Neutrophil (primary cell): ENCODE data around the gene NPBWR2.

Source experiments
- H3K27ac ChIP-seq: fragments of 200-600 bp; sonication (generic); 2 replicates; pipeline ENCODE4 v1.5.1; 2016; ENCODE audit warnings: mild to moderate bottlenecking, moderate library complexity
- H3K27me3 ChIP-seq: fragments of 200-600 bp; sonication (generic); 2 replicates; pipeline ENCODE4 v1.6.0; 2016; ENCODE audit warnings: mild to moderate bottlenecking
- H3K36me3 ChIP-seq: fragments of 200-600 bp; sonication (generic); 2 replicates; pipeline ENCODE4 v1.5.1; 2017
- H3K4me1 ChIP-seq, 2 experiments: fragments of 200-600 bp in 1 of 2; sonication (generic) in 1 of 2; 1 replicate in 1 of 2; 2 replicates in 1 of 2; pipeline versions ENCODE4 v1.5.1 to v1.6.1; 2013 to 2016; ENCODE audit warnings: low read depth in 1 of 2, low read length in 1 of 2, mild to moderate bottlenecking in 1 of 2, moderate library complexity in 1 of 2; ENCODE audit not compliant: control insufficient read depth in 1 of 2, insufficient read depth in 1 of 2
- H3K4me3 ChIP-seq, 2 experiments: fragments of 200-600 bp in 1 of 2; sonication (generic) in 1 of 2; 1 replicate in 1 of 2; 2 replicates in 1 of 2; pipeline ENCODE4 v1.5.1; 2013 to 2016; ENCODE audit warnings: low read depth in 1 of 2, low read length in 1 of 2, mild to moderate bottlenecking in 1 of 2, moderate library complexity in 1 of 2
- H3K9me3 ChIP-seq: fragments of 200-600 bp; sonication (generic); 2 replicates; pipeline ENCODE4 v1.5.1; 2016
- TF ChIP-seq, protein P1 (sequence below): fragments of 200-600 bp; sonication (generic); IDR thresholded peaks from 2 replicates; pipeline ENCODE4 v1.5.1; 2016; ENCODE audit warnings: antibody characterized with exemption

The NPBWR2 gene

GRCh38 chr20:64064145-64064698 lies 43.1 kb downstream of the NPBWR2 start:
- TF ChIP-seq, protein P1, sequence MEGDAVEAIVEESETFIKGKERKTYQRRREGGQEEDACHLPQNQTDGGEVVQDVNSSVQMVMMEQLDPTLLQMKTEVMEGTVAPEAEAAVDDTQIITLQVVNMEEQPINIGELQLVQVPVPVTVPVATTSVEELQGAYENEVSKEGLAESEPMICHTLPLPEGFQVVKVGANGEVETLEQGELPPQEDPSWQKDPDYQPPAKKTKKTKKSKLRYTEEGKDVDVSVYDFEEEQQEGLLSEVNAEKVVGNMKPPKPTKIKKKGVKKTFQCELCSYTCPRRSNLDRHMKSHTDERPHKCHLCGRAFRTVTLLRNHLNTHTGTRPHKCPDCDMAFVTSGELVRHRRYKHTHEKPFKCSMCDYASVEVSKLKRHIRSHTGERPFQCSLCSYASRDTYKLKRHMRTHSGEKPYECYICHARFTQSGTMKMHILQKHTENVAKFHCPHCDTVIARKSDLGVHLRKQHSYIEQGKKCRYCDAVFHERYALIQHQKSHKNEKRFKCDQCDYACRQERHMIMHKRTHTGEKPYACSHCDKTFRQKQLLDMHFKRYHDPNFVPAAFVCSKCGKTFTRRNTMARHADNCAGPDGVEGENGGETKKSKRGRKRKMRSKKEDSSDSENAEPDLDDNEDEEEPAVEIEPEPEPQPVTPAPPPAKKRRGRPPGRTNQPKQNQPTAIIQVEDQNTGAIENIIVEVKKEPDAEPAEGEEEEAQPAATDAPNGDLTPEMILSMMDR: no peak
- H3K4me1 ChIP-seq: peaks cover 32 to 52% of the 10 kb centered on the region in 2 experiments

DNA sequence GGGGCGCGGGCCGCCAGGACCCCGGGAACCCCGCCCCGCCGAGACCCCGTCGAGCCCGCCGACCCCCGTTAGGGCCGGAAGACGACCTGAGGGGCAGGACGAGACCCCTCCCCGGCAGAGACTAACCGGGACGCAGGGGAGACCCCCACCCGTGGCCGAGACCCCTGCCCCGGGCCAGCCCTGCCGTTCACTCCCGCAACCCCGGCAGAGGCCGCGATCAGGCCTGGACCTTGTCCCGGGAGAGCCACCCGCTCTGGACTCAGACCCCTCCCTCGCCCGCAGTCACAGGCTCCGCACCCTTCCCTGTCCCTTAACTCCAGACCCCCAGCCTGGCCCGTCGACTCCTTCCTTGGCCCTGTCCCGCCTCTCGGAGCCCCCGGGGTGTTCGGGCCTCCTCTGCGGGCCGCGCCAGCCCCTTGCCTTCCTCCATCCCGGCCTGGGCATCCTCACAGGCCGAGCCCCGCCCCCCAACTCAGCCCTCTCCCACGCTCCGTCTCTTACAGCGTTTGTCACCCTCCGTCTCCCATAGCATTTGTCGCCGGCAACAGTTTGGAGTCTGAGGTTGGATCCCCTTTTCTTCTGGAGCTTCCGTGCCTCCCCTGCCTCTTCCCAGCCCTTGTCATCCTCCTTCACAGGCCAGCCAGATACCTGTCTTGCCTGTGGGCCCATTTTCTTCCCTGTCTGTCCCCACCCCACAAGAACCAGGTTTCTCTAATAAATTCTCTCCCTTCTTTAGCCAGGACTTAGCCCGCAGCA lies 43.8 kb downstream of the NPBWR2 start:
- peak overlapping the region; percentile 70 to 72 for H3K4me3 ChIP-seq
- TF ChIP-seq, protein P1: no peak
- H3K27ac ChIP-seq: peak overlapping the region; percentile 23
- H3K9me3 ChIP-seq: no peaks in the 10 kb centered on the region
- H3K27me3 ChIP-seq: peaks cover 19% of the 10 kb centered on the region
- H3K36me3 ChIP-seq: no peaks in the 10 kb centered on the region
- peaks cover 32 to 52% of the 10 kb centered on the region in 2 experiments for H3K4me1 ChIP-seq

More at GRCh38 chr20:64064145-64064698, 43.1 kb downstream of the NPBWR2 start:
- peaks cover 19% of the 10 kb centered on the region for H3K27me3 ChIP-seq
- no peaks in the 10 kb centered on the region for H3K36me3 ChIP-seq
- no peaks in the 10 kb centered on the region for H3K9me3 ChIP-seq
- peak overlapping the region; percentile 23 for H3K27ac ChIP-seq
- peak overlapping the region in 1 of 2 experiments; percentile 70 for H3K4me3 ChIP-seq

GRCh38 chr20:64062596-64063388 lies 44.6 kb downstream of the NPBWR2 start, which contains the start of gene TCEA2:
Gene TCEA2, plus strand, starts transcription at chr20:64063198. Its CDS starts 115 bp downstream, at chr20:64063313.
- TF ChIP-seq, protein P1: peak; percentile 15
- no peaks in the 10 kb centered on the region for H3K36me3 ChIP-seq
- peak within 1 kb of the TSS; percentile 70 to 72 for H3K4me3 ChIP-seq
- H3K27me3 ChIP-seq: peaks cover 22% of the 10 kb centered on the region
- H3K9me3 ChIP-seq: no peaks in the 10 kb centered on the region
- H3K27ac ChIP-seq: peak within 1 kb of the TSS; percentile 63
- H3K4me1 ChIP-seq: peaks cover 32 to 55% of the 10 kb centered on the region in 2 experiments

DNA sequence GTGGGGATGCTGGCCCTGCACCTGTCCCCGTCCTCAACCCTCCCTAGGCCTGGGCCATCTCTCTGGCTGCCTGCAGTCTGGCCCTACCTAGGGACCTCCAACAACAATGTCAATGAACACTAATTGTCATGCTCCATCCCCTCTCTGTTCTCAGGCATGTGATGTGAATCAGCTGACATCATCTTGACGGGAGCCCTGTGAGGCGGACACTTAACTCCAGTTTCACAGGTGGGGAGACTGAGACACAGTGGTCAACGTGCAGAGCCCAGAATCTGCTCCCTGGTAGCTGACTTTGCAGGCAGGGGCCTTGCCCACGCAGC lies 45.1 kb downstream of the NPBWR2 start:
- no peaks in the 10 kb centered on the region for H3K36me3 ChIP-seq
- H3K27me3 ChIP-seq: peaks cover 28% of the 10 kb centered on the region
- H3K27ac ChIP-seq: peak overlapping the region; percentile 63
- H3K4me3 ChIP-seq: peak overlapping the region; percentile 70 to 72
- H3K4me1 ChIP-seq: peaks cover 35 to 56% of the 10 kb centered on the region in 2 experiments
- H3K9me3 ChIP-seq: no peaks in the 10 kb centered on the region
- TF ChIP-seq, protein P1: no peak

GRCh38 chr20:64058536-64058935 lies 48.8 kb downstream of the NPBWR2 start:
- no peak overlapping the region for H3K4me3 ChIP-seq
- H3K27ac ChIP-seq: no peak overlapping the region
- H3K36me3 ChIP-seq: no peaks in the 10 kb centered on the region
- H3K9me3 ChIP-seq: no peaks in the 10 kb centered on the region
- peaks cover 26 to 35% of the 10 kb centered on the region in 2 experiments for H3K4me1 ChIP-seq
- H3K27me3 ChIP-seq: peaks cover 47% of the 10 kb centered on the region
- TF ChIP-seq, protein P1: no peak
